Left lung (tissue), 10 donors: ENCODE results near the gene AUTS2. TPM values are rescaled to one million over a fixed set of nuclear protein-coding genes. Genes with fewer than 3 reads are reported as not detected.

Experiments used
- ATAC-seq: fragments of 200-7000 bp; cut with Tn5 transposase; one replicate; pipeline ENCODE4 v1.9.1; 2020; ENCODE audit warnings: moderate library complexity
- DNase-seq, 4 donors: peaks; one replicate each; pipeline ENCODE4 v3.0.0-alpha.2; 2013 to 2020
- H3K27ac ChIP-seq, 2 donors: fragments of 200-600 bp; sonication (generic) in 1 of 2; one replicate each; pipeline versions ENCODE4 v1.5.0 to v1.8.0; 2020 to 2021
- H3K27me3 ChIP-seq, 2 donors: fragments of 200-600 bp; sonication (generic) in 1 of 2; one replicate each; pipeline versions ENCODE4 v1.5.0 to v1.8.0; 2020 to 2021
- H3K36me3 ChIP-seq, 2 donors: fragments of 200-600 bp; sonication (generic) in 1 of 2; one replicate each; pipeline versions ENCODE4 v1.5.0 to v1.8.0; 2020 to 2021
- H3K4me1 ChIP-seq, 2 donors: fragments of 200-600 bp; one replicate each; pipeline ENCODE4 v1.8.0; 2021
- H3K4me3 ChIP-seq, 2 donors: fragments of 200-600 bp; sonication (generic) in 1 of 2; one replicate each; pipeline versions ENCODE4 v1.5.0 to v1.8.0; 2020 to 2021; ENCODE audit warnings: mild to moderate bottlenecking in 1 of 2
- H3K9me3 ChIP-seq, 2 donors: fragments of 200-600 bp; sonication (generic) in 1 of 2; one replicate each; pipeline versions ENCODE4 v1.5.0 to v1.8.0; 2020 to 2021
- intact Hi-C, 2 donors: fragments of 100-400 bp; cut with DNase I; formaldehyde crosslinking; loops; one replicate each; pipeline versions ENCODE4 v1.11.2 to v1.14.2; 2022
- polyA plus RNA-seq, 6 donors: library from polyadenylated mRNA; unstranded; fragments of 120-200 nt; gene quantifications; one replicate each; pipeline ENCODE4 v1.2.1, GENCODE V29; 2013; ENCODE audit not compliant: insufficient read length in 6 of 6
- total RNA-seq, 2 donors: library from RNA; stranded (reverse); fragmentation: NEBNext Ultra II Directional; extraction: Animal tissue kit (Norgen Biotek cat#: 25700); gene quantifications; one replicate each; pipeline ENCODE4 v1.2.1, GENCODE V29; 2021
- TF ChIP-seq, protein P1 (sequence below), 2 donors: fragments of 200-600 bp; sonication (generic) in 1 of 2; IDR thresholded peaks; one replicate each; pipeline versions ENCODE4 v1.5.0 to v1.8.0; 2021; ENCODE audit warnings: antibody characterized with exemption in 2 of 2
- donor health status: DM: no; HTN: yes; CAD: no.
- donor health status: DM: no; HTN: no; CAD: no.

The AUTS2 gene
- total and polyA plus RNA-seq, 8 donors: 40.4 to 119 (median 103) TPM

DNA sequence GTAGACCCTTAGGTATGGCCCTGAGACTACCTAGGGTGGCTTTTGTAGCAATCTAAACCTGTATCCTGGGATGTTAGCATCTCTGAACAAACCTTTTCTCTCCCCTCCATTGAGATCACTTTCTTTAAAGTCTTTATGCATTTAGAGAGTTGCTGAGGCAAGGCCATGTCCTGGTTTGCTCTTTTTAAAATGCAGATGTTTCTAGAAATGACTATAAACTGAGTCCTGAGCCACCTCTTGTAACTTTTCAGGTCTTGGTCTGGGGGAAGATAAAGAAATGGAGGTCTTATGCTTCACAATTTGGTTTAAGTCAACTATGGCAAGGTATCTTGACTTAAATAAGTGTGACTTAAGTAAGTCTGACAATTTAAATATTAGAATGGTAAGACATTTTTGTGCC lies 78.0 kb downstream of the AUTS2 start:
- peaks cover 0 to 3% of the 10 kb centered on the region in 2 donors for H3K4me1 ChIP-seq
- intact Hi-C loops: no loop called here
- H3K9me3 ChIP-seq: no peaks in the 10 kb centered on the region
- ATAC-seq: no peak
- TF ChIP-seq, protein P1, sequence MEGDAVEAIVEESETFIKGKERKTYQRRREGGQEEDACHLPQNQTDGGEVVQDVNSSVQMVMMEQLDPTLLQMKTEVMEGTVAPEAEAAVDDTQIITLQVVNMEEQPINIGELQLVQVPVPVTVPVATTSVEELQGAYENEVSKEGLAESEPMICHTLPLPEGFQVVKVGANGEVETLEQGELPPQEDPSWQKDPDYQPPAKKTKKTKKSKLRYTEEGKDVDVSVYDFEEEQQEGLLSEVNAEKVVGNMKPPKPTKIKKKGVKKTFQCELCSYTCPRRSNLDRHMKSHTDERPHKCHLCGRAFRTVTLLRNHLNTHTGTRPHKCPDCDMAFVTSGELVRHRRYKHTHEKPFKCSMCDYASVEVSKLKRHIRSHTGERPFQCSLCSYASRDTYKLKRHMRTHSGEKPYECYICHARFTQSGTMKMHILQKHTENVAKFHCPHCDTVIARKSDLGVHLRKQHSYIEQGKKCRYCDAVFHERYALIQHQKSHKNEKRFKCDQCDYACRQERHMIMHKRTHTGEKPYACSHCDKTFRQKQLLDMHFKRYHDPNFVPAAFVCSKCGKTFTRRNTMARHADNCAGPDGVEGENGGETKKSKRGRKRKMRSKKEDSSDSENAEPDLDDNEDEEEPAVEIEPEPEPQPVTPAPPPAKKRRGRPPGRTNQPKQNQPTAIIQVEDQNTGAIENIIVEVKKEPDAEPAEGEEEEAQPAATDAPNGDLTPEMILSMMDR (IDR thresholded peaks at IDR 0.05): no peak
- H3K27me3 ChIP-seq: no peaks in the 10 kb centered on the region
- no peak overlapping the region for H3K4me3 ChIP-seq
- H3K27ac ChIP-seq: no peak overlapping the region
- H3K36me3 ChIP-seq: no peaks in the 10 kb centered on the region
- DNase-seq: no peak

DNA sequence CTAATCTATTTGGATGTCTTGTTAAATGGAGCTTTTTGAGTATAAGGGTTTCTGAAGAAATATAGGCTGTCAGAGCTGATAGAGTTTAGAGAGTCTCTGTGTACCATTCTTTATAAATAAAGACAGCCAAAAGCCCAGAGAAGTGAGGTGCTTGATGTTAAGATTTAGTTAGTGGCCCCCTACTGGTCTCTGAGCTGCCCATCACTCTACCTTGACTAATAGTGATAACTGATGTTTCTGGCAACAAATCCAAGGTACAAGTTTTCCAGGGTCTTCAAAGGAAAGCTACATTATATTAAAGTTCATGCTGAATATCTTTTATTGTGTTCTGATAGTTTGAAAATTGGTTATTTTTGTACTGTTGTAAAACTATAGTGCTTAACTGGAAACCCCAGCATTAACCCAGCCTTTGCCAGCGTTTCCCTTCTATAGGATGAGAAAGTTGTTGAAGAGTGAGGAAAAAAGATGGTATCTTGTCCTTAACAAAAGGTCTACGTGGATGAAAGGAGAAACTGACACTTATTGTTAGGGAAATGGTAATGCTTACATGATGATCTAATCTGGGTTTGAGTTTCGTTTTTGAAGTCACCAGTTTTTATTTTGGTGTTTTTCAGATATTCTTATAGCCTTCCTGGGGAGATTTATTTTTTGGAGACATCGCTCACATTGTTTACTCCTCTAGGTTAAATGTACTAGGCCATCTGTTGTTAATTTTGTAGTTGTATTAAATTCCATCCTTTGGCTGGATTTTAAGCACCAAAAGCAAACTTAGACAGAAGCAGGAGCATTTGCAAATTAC lies 79.0 kb downstream of the AUTS2 start:
- Histone ChIP-seq H3K27me3 (no peaks in the 10 kb centered on the region), H3K4me1 (peaks cover 0 to 3% of the 10 kb centered on the region in 2 donors), H3K9me3 (no peaks in the 10 kb centered on the region), H3K27ac (no peak overlapping the region), H3K4me3 (no peak overlapping the region), H3K36me3 (no peaks in the 10 kb centered on the region)
- intact Hi-C loops: no loop called here
- TF ChIP-seq, protein P1 (IDR thresholded peaks at IDR 0.05): no peak
- DNase-seq (no peak), ATAC-seq (no peak)

DNA sequence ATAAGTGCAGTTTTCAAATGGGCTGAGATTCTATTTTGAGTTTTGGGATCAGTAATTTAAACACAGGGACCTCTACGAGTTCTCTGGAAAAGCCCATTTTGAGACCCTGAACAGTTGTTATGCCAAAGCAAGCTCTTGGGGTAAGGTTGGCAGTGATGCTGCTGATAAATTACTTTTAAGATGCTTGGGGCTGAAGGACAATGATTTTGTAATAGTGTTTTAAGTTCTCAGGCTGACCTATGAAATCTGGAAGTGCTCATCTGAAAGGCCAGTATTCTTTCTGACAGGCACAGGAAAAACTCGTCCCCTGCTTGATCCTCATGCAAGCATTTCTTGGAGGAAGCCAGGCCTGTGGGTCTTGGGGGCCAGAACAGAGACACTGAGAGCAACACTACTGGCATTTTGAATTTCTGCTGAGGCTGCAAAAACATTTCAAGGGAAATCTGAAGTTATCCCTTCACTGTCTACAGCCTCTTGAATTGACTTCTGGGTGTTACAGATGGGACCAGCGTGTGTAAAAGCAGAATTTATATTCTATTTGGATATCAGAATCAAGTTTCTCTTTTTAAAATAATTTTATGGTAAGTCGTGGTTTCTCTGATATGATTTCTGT lies 79.7 kb downstream of the AUTS2 start:
- TF ChIP-seq, protein P1 (IDR thresholded peaks at IDR 0.05): no peak
- H3K4me1 ChIP-seq: peaks cover 0 to 3% of the 10 kb centered on the region in 2 donors
- intact Hi-C loops: no loop called here
- H3K36me3 ChIP-seq: no peaks in the 10 kb centered on the region
- H3K4me3 ChIP-seq: no peak overlapping the region
- ATAC-seq (no peak), DNase-seq (no peak)
- no peak overlapping the region for H3K27ac ChIP-seq
- H3K27me3 ChIP-seq: no peaks in the 10 kb centered on the region
- H3K9me3 ChIP-seq: no peaks in the 10 kb centered on the region

DNA sequence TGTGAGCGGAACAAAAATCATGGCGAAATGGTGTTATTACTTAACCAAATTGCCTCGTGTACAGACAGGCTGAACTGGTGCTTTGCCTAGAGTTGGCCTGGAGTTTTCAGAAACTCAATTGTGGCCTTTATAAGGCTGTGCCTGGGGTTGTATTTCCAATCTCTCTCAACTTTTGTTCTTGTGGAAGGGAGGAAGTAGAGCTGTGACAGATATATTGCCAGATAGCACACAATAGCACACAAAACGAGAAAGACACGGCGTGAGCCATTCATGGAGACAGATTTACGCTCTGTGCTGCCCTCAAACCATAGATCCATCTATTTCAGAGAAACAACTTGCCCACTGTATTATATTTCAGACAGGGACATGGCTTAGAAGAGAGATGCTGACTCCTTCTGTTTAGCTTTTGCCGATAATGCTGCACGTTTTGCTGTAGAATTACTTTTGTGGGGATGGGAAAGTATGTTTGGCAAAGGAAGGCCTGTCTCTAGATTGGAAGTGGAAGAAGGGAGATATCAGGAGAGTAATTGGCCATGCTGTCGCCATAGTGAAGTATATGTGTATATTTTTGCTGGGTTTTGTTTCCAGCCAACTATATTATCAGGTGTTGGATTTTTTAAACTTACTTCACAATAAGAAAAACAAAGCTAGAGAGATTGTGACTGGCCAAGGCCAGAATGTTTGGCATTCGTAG lies 80.4 kb downstream of the AUTS2 start:
- H3K27ac ChIP-seq: no peak overlapping the region
- H3K36me3 ChIP-seq: no peaks in the 10 kb centered on the region
- no peak for DNase-seq
- TF ChIP-seq, protein P1 (IDR thresholded peaks at IDR 0.05): no peak
- H3K27me3 ChIP-seq: no peaks in the 10 kb centered on the region
- peaks cover 0 to 3% of the 10 kb centered on the region in 2 donors for H3K4me1 ChIP-seq
- no peak for ATAC-seq
- no peaks in the 10 kb centered on the region for H3K9me3 ChIP-seq
- H3K4me3 ChIP-seq: no peak overlapping the region
- intact Hi-C loops: no loop called here

DNA sequence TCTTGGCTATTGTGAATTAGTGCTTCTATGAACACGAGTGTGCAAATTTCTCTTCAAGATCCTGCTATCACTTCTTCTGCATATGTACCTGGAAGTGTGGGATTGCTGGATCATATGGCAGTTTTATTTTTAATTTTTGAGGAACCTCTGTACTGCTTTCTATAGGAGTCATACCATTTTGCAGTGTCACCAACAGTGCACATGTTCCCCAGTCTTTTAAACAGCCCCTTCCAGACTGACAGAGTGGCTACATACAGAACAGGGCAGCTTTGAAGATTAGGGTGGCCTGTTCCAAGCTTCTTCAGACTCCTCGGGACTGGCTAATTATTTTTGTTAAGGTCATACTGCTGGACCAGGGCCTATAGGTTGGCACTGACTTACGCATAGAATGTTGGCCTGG lies 82.9 kb downstream of the AUTS2 start:
- Histone ChIP-seq H3K4me3 (no peak overlapping the region), H3K36me3 (no peaks in the 10 kb centered on the region), H3K27me3 (no peaks in the 10 kb centered on the region), H3K4me1 (peaks cover 0 to 3% of the 10 kb centered on the region in 2 donors), H3K27ac (no peak overlapping the region), H3K9me3 (no peaks in the 10 kb centered on the region)
- ATAC-seq (no peak), DNase-seq (no peak)
- intact Hi-C loops: no loop called here
- TF ChIP-seq, protein P1 (IDR thresholded peaks at IDR 0.05): no peak
